ENCODE results near the gene LIPF.
"Not testable (repeated sequence)": the region's sequence is repeated elsewhere in the genome, so short reads cannot be mapped to it uniquely, and the experiment has no call there.

The LIPF gene

DNA sequence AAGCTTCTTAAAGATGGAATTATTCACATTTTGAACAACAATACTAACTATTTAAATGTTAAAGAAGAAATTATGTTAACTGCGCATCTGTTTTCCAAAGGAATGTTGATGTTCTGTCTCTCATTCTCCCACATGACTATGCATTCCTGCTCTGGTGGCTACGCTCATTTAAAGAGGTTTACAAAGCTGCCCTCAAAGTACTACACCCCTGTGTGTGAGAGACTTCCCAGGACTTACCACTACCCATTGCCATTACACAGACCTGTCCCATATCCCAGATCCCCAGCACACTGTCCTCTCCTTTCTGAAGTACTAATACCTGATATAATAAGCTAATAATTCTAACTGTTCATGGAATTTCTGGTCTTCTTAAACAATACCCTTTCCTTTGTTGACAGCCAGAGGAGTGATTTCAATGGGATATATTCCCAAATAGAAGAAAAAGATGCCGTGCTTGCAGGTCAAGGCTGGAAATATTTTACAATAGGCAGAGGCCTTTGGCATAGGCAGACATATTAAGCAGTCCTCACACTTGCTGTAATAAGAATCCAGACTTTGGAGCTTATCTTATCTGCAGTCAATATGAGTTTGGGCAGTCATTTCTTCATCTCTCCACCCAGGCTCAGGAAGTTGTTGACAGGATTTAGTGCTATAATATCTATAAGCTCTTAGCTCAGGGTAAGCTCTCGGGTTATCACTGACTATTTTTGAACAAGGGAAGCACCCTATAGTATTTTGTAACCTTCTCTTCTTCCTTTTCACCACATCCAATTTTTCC, 12.2 kb downstream of the LIPF start:
- no peak for DNase-seq (ENCODE audit: low read depth in 2 of 2)

DNA sequence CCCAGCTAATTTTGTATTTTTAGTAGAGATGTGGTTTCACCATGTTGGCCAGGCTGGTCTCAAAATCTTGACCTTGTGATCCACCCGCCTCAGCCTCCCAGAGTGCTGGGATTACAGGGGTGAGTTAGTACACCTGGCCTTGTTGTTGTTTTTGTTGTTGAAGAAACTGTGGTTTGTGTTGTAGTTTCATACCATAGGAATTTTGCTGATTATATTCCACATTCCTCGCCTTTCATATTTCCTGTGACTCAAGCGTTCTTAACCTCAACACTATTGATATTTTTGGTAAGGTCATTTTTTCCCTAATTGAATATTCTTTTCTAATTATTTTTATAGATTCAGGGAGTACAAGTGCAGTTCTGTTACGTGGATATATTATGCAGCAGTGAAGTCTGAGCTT, 16.7 kb downstream of the LIPF start:
- DNase-seq (ENCODE audit: low read depth in 2 of 2) = no peak

DNA sequence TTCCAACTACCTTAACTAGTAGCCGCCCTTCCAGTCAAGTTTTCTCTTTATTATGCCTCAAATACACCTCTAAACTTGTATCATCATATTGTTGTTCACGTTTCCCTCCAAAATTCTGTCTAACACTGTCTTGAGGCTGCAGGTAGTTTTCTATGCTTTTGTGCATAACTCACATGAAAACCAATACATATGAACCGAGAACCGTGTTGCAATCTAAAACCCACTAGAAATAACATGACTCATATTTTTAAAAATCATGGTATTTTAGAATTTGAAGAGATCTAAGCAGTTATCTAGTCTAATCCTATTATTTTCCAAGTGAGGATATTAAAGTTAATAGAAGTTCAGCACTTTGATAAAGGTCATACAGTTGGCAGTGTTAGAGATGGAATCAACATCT, 18.2 kb downstream of the LIPF start:
- DNase-seq (ENCODE audit: low read depth in 2 of 2) = no peak

DNA sequence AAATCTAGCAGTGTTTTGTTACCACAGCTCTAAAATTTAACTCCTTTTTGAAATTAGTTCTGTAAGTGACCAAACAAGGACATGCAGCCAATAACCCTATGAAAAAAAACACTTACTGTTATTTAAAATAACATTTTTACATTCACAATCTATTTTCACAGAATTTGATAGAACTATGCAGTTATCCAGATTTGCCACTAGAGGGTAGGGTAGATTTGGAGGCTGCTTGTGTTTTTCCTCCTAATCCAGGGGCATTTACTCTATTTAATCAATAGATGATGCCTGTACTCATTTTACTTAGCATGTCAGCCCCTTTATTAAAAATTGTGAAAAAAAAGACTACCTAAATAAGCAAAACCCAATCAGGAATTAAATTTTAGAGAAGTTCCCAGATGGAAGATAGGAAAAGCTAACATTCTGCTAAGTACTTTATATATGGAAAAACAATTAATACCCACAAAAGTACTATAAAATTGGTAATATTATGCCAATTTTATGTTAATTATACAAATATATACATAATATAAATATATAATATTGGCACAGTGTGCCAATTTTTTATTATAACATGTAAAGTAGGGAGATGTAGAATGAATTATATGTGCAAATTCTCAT, 23.7 kb downstream of the LIPF start:
- no peak for DNase-seq (ENCODE audit: low read depth in 2 of 2)

DNA sequence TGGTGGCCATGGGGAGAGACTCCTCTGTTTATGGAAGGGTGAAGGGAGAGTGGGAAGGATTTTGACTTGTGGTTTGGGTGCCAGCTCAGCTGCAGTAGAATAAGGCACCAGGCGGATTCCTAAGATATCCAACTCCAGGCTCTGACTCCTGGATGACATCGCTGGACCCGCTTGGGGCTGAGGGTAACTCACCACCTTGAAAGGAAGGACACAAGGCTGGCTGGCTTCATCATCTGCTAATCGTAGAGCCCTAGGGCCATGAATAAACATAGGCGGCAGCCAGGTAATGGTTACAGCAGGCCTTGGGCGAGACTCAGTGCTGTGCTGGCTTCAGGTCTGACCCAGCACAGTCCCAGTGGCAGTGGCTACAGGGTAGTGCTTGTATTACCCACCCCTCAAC, 25.1 kb downstream of the LIPF start:
- no peak for DNase-seq (ENCODE audit: low read depth in 2 of 2)

DNA sequence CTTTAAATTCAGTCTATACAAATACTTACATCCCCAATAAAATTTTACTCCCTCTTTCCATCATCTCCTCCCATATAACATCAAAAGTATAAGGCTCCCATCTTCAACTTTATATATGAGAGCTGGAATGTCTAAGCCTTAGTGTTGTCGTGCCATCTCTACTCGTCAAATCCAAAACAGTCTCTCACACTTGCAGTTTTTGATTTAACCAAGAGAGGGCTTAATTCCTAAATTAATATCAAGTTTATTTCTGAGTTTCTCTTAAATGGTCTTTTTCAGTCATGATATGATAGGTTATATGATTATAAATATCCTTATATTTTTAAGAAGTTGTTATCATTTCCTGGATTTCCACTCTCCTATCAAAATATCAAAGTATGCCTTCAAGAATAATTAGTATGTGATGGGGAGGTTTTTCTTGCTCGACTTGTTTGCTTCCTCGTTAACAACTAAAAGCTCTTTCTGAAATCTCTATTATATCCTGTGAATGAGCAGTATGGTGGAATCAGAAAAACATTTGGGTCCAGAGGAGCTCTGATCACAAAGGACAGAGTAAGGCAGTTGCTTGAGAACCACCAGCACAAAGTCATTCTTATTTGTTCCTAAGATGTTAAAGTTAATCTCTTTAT, 29.3 kb downstream of the LIPF start:
- no peak for DNase-seq (ENCODE audit: low read depth in 2 of 2)

DNA sequence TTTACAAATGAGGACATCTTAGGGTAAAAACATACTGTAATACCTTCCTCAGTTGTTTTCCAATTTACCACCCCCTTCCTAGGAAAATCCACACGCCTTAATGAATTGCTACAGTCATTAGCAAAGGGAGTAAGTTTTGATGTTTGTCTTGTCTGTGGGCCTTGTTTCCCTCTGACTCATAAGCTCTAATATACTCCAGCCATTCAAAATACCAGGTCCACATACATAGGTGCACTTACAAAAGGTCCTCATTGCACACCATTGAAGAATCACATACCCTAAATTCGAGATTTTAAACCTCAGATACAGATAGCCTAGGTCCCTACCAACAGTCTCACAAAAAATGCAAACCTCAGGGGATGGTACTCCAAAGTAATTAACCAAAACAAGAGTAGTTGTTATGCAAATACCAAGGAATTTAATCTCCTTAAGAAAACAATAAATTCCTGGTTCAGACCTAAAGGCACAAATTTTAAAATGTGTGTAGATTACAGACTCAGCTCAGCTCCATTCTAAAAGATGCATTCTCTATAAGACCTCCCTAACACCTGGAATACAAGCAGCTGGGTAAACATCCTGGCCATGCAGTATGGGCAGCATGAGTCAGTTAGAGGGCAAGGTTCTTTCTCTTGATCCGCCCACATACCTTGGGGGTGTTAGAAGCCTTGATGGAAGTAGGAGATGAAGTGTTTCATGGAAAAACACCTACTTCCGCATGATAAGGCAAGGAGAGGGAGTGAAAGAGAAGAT, 38.8 kb downstream of the LIPF start:
- DNase-seq (ENCODE audit: low read depth in 2 of 2) = no peak

DNA sequence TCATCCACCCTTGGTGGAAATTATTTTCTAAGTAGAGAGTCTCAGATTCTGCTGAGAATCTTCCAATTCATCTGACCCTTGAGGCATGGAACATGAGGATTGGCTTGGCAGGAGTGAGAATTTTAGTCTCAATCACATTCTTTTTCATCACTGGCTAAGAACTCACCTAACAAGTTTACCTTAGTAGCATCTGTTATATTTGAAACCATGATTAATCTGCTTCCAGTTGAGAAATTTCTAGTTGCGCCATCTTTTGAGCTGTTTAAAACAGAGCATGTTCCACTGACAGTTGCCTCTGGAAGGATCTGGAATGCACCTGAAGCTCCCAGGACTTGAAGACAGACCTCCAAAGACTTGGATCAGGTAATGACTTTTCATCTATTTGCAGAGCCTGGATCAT, 41.7 kb downstream of the LIPF start, which contains the start of gene LIPK:
TSS of gene LIPK (plus strand) at position 292 of the 400 bp plus-strand sequence. CDS start 18,295 bp downstream, outside the sequence.
- no peak for DNase-seq (ENCODE audit: low read depth in 2 of 2)

DNA sequence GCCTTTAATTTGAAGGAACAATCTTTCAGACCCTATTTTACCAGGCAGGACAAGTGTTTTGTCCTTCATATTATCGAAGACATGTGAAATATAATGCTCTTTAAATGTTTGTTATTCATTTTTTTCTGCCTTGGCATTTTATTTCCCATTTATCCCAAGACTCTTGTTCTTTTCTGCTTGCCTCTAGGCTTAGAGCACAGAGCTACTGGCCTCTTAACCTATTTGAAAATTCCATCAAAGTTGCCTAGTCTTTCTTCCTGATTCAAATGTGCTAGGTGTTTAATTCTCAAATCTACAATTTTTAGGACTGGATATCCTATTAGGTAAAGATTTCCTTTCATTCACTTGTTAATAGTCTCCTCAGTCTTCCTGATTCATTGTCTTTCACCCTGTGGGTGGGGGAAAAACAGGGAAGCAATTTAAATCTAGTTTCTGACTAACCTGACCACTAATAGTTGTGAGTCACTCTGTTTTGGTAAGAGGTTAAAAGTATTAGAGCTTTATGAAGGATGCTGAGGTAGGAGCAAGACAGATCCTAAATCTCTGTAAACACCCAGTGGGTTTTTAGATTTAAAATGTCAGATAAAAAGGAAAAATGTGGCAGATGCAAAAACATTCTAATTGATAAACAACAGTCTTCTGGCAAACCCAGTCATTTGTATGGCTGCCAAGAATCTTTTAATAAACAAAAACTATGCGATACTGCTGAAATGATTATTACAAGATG, 43.4 kb downstream of the LIPF start:
- no peak for DNase-seq (ENCODE audit: low read depth in 2 of 2)

DNA sequence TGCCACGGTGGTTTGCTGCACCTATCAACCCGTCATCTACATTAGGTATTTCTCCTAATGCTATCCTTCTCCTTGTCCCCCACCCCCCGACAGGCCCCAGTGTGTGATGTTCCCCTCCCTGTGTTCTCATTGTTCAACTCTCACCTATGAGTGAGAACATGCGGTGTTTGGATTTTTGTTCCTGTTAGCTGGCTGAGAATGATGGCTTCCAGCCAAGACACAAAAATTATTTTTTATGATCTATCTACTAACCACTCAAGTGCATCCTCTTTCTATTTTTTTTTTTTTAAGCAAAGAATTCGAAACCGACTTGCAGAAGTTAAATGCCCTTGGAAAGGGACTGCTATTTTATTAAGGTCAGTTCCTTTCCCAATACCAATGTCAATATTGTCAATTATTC, 45.1 kb downstream of the LIPF start:
- not testable (repeated sequence) for DNase-seq (ENCODE audit: low read depth in 2 of 2)

DNA sequence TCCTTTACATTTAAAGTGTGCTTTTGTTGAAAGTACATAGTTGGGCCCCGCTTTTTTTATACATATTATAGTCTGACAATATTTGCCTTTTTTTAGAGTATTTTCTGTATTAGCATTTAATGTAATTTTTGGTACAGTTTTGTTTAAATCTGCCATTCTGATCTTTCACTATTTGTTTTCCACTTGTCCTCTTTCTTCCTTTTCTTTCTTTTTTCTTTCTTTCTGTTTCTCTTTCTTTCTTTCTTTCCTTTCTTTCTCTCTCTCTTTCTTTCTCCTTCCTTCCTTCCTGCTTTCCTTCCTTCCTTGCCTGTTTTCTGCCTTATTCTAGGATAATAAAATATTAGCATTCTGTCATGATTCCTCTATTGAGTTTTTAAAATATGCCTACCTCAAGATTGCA, 51.3 kb downstream of the LIPF start:
- no peak for DNase-seq (ENCODE audit: low read depth in 2 of 2)

DNA sequence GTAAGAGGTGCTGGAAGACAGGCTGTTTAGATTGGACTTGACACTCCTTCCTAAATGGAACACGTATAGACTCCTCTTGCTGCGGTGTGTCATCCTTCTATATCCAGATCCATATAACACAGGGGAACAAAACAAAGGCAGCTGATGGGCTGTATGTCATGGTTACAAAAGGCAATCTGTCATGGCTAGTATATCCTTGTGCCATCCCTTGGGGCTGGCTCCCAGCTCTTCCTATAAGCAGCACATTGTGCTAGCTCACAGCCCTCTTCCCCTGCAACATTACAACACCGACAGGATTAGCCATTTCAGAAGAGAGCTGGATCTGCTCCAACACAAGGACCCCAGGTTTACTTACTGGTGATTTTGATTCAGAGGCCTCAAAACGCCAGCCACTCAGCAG, 57.1 kb downstream of the LIPF start:
- DNase-seq (ENCODE audit: low read depth in 2 of 2) = no peak

DNA sequence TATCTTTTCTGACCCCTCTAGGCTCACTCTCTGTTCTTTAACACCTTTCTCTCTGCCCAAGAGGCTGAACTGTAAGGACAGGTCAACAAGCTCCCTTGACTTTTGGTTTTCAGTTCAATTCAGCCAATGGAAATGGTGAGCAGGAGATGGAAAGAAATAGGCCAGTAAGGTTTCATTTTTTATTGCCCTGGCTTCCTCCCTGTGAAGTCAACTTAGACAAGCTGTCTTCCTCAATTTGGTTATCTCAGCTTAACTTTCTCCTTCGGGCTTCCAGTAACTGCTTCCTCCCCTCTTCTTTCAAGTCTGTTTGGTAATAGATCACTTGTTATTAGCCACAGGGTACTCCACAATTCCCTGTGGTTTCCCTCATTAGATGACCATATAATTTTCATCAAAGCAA, 61.6 kb downstream of the LIPF start:
- no peak for DNase-seq (ENCODE audit: low read depth in 2 of 2)

DNA sequence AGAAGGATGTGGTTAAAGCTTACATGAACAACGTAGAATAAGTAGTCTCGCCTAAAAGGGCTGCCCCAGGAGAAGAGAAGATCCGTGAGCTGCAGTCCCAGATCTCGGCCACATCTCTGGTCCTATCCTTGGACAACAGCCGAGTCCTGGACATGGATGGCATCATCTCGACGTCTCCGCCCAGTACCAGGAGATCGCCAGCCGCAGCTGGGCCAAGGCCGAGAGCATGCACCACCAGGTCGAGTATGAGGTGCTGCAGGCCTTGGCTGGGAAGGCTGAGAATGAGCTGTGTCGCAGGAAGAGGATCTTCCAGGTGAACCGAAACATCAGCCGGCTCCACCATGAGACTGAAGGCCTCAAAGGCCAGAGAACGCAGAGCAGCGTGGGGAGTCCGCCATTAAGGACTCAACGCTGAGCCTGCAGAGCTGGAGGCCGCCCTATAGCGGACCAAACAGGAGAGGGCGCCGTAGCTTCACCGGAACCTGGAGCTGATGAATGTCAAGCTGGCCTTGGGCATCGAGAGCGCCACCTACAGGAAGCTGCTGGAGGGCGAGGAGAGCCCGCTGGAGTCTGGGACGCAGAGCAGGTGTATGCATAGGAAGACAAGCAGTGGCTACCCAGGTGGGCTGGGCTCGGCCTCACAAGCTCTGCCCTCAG, 64.0 kb downstream of the LIPF start:
- DNase-seq (ENCODE audit: low read depth in 2 of 2) = no peak
